Thyroid gland (tissue), 4 donors: Measurements from ENCODE around the gene SUV39H2.

ENCODE experiments used
- POLR2A ChIP-seq, 2 donors: fragments of 450-650 bp; IDR thresholded peaks; one replicate each; pipeline ENCODE4 v1.6.1; 2017; ENCODE audit warnings: antibody characterized with exemption in 2 of 2, mild to moderate bottlenecking in 2 of 2, moderate library complexity in 1 of 2
- TF ChIP-seq, protein P1 (sequence below), 6 experiments: fragments of 200-600 bp in 3 of 6; fragments of 450-650 bp in 3 of 6; sonication (generic) in 3 of 6; IDR thresholded peaks; one replicate each; pipeline ENCODE4 v1.5.1; 2016 to 2019; ENCODE audit warnings: antibody characterized with exemption in 6 of 6, mild to moderate bottlenecking in 2 of 6, inconsistent platforms in 1 of 6, moderate library complexity in 1 of 6

DNA sequence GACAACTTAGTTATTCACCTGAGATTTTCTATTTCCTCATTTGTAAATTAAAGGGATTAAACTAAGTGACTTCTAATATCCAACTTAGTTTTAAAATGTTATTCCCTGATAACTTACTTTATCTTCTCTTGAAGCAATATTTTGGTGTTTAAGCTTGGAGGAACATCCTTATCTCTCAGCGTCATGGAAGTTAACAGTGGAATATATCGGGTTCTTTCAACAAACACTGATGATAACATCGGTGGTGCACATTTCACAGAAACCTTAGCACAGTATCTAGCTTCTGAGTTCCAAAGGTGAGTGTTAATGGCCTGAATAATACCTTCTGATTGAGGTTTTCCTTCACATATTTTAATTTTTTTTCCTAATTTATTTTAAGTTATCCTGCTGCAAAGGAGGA, 26.4 kb upstream of the SUV39H2 start:
- TF ChIP-seq, protein P1, sequence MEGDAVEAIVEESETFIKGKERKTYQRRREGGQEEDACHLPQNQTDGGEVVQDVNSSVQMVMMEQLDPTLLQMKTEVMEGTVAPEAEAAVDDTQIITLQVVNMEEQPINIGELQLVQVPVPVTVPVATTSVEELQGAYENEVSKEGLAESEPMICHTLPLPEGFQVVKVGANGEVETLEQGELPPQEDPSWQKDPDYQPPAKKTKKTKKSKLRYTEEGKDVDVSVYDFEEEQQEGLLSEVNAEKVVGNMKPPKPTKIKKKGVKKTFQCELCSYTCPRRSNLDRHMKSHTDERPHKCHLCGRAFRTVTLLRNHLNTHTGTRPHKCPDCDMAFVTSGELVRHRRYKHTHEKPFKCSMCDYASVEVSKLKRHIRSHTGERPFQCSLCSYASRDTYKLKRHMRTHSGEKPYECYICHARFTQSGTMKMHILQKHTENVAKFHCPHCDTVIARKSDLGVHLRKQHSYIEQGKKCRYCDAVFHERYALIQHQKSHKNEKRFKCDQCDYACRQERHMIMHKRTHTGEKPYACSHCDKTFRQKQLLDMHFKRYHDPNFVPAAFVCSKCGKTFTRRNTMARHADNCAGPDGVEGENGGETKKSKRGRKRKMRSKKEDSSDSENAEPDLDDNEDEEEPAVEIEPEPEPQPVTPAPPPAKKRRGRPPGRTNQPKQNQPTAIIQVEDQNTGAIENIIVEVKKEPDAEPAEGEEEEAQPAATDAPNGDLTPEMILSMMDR (IDR thresholded peaks at IDR 0.05): no peak
- TF ChIP-seq POLR2A (IDR thresholded peaks at IDR 0.05): no peak
